Epithelial cell of prostate (primary cell): ENCODE measurements around the gene LRRC53.

Source experiments
- DNase-seq: peaks from one replicate; pipeline ENCODE4 v3.0.0-alpha.2; 2011; ENCODE audit warnings: low read depth, low spot score
- H3K27ac ChIP-seq: fragments of 450-650 bp; 2 replicates; pipeline ENCODE4 v1.5.1; 2017; ENCODE audit warnings: mild to moderate bottlenecking

LRRC53 gene

DNA sequence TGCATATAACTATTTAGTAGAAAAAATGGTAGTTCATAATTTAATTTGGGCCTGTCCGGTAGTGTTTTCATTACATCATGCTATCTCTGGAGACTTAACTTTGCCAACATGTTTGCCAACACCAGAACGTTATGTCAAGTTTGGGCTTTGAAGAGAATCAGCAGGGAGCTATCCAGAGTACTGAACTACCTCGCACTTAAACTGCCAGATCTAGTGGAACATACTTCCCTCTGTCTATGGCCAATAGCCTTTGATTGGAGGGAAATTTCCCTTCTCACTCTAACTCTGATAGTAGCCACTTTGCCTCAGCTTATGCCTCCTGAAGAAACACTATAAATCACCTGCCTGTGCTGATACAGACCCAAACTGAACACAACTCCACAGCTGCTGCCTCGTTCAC lies 10.0 kb downstream of the LRRC53 start:
- DNase-seq, result no peak
- H3K27ac ChIP-seq, result no peak overlapping the region

DNA sequence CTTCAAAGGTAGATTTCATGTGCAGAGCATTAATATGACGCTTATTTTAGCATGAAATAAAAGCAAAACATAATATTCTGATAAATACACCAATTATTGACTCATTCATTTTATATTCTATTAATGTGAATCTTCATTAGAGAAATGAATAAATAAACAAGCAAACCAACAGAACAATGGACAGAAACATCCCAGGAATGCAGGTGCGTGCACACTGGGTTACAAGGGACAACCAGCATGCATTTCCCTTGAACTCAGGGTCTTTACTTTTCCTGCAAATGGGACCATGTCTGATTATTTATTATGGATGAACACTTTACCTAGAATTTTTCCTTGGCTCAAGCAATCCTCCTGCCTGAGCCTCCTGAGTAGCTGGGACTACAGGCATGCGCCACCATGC lies 13.5 kb downstream of the LRRC53 start:
- H3K27ac ChIP-seq, result no peak overlapping the region
- DNase-seq, result no peak

DNA sequence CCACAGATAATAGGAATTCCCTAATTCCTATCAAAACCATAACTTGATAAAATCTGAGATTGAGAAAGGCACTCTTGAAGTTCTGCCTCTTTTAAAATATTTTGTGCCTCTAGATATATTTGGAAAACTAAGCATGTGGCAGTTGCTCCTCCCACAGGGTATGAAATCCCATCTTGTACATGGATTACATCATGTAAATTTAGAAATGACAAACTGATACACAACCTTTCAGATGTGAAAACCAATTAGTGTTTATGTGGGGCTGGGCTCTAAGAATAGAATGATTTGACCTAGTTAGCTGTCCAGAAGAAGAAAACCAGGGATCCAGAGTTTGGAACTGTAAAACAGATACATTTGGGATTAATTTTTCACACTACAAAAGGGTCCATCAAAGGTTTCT lies 15.7 kb downstream of the LRRC53 start:
- no peak overlapping the region for H3K27ac ChIP-seq
- DNase-seq, result no peak

DNA sequence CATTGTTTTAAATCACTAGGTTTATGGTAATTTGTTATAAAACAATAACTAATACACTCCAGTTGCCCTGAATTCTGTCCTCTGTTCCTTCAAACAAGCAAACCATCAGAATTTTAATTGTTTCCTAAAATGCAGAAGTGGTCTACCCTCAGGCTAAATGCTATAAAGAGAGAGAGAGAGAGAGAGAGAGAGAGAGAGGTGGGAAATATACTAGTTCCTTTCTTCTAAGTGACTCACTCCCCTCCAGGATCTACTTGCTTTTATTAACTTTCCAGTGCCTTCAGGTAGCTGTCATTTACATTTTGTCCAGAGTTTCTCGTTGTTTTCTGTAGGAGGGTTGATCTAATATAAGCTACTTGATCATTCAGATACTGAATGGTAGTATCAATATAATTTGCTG lies 26.4 kb downstream of the LRRC53 start:
- DNase-seq, result no peak
- no peak overlapping the region for H3K27ac ChIP-seq

DNA sequence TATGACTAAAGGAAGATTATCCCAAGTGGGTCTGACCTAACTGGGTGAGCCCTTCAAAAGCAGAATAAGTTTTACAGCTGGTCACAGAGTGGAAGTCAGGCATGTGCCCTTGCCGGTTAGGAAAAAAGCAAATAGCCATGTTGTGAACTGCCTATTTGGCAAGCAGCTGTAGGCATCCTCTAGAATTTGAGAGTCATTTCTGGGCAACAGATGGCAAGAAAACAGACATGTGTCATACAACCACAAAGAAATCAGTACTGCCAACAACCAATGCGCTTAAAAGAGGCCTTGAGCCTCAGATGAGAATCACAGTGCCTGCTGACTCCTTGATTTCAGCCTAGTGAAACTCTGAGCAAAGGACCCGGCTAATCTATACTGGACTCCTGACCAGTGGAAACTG lies 26.8 kb downstream of the LRRC53 start:
- H3K27ac ChIP-seq, result no peak overlapping the region
- DNase-seq, result no peak

DNA sequence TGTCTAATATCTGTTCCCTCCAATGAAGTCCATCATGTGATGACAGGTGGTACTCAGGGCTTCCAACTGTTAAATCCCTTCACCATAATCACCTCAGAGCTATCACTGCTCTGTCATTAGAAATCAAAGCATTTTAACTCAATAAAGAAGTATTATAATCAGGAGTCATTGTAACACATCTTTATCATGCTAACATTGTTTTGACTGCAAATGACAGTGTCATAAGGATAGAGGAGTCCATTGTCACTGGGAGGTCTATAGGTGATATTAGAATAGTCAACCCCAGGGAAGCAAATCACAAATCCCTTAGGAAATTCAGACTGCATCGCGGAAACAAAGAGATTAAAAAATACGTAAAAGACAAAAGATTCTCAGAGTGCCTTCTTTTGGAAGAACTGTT lies 30.8 kb downstream of the LRRC53 start:
- H3K27ac ChIP-seq, result no peak overlapping the region
- no peak for DNase-seq

DNA sequence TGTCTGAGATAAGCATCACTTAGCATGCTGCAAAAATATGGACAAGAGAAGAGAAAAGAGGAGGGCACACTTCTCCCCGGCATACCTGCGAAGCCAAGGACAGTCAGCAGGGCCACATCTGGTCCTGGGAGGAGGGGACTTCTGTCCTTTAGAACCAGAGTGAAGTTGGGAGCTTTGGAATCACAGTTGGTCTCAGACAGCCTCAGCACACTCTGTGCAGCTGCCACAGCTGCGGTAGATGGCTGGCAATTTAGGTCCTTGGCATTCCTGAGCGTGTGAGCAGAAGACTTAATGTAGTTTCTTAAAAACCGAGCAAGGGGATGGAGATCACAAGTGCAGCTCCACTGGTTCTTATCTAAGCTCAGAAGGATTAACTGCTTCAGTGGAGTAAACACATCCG lies 32.3 kb downstream of the LRRC53 start:
- no peak for DNase-seq
- no peak overlapping the region for H3K27ac ChIP-seq

DNA sequence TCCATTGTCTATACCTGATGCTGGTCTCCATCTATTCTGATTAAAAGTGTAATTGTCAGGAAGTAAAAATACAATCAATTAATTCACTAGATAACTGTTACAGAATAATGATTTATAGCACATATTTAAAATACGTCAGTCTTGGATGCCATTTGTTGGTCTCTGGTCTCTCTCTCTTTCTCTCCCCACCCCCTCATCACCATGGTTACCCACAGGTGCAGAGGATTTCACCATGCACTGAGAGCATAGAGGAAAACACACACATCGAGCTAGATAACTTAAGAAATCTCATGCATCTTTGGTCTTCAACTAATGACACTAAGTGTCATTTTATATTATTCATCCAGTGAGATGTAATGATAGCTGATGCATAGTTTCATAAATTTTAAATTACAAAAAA lies 33.4 kb downstream of the LRRC53 start:
- no peak for DNase-seq
- no peak overlapping the region for H3K27ac ChIP-seq

DNA sequence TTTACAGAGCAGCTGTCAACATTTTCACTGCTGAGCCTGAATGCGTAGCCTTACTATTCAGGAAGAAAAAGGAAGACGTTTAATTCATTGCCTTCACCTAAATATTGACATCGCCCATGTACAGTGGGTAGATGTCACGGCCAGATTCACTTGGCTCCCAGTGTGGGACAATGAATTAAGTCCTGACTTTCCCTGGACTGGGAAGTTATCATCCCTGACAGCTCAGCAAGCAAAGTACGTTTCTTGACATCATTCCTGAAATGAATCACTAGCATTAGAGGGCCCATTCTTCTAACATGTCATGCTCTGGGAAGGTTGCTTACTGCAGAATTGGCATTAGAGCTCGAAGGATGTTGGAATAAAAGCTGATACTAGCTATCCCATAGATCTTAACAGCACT lies 37.8 kb downstream of the LRRC53 start:
- no peak overlapping the region for H3K27ac ChIP-seq
- DNase-seq, result no peak

DNA sequence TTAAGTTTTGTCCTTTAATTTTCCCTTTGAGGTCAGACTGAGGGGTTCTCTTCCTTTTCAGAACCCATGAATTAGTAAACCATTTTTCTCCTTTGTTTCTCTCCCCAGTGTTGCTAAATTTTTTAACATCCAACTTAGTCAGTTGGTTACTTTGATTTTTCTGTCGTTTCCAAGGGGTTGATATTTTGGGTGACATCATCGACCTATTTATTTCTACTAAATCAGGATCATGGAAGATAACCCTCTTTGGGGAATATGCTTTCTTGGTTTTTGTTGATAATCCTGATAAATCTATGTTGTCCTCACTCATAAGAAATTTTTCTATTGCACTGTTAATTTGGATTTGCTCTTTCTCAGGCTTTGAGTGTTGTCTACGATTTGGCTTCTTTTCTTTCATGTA lies 40.9 kb downstream of the LRRC53 start:
- no peak for DNase-seq
- H3K27ac ChIP-seq, result no peak overlapping the region

DNA sequence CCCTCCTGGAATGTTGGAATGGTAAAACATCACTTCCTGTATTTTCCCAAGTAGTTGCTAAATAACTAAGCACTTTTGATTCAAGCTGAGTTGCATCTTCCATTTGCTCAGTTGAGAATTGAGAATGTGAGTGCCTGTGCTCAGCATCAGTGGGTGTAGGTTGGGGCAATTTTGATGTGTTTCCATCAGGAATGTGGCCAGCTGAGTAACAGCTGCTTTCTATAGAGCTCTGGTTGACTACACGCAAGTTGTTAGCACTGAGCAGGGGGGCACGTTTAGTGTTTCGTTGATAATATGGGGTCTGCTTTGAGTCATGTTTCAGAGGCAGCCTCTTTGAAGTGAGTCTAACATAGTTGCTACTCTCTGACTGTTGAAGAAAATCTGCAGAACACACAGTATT lies 41.5 kb downstream of the LRRC53 start:
- H3K27ac ChIP-seq, result no peak overlapping the region
- no peak for DNase-seq

DNA sequence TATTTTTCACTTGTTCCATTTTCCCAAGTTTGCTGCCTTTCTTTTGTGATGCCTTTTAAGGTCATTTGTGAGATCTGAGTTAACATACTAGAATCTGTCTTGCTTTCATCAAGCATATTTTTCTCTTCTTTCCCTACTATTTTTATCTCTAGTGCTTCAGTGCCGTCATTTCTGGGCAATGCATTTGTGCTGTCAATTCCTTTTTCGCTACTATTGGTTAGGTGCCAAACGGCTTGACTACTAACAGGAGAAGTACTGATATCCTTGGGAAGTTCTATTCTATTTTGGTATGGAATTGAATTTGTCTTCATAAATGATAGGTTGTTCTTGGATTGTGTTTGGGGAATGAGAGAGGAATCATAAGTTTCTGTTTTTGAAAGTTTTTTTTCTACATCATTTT lies 42.2 kb downstream of the LRRC53 start:
- no peak overlapping the region for H3K27ac ChIP-seq
- DNase-seq, result no peak

DNA sequence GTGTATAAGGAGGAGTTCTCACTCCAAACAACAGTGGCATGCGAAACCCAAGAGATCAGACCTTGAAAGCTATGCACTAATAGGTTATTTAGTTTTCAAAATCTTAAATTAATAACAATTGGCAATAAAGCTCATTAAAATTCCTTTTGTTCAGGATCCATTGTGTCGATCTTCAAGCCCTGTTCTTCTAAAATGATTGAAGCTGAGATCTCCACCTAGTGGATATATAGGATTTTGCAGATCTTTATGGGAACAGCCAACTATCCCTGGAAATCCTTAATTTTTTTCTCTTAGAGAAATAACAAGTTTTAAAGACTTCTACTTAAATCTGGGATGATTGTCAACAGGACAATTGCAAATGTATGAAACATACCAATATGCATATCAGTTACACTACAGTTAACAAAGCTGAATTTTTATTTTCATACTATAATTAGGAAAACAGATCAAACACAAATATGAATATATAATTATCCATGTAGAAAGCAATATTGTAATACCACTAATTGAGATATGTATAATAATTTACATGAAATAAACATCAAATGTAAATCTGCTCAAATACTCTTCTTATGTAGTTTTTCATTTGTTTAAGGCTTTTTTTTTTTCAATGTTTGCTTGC lies 43.3 kb downstream of the LRRC53 start:
- DNase-seq, result no peak
- H3K27ac ChIP-seq, result no peak overlapping the region

DNA sequence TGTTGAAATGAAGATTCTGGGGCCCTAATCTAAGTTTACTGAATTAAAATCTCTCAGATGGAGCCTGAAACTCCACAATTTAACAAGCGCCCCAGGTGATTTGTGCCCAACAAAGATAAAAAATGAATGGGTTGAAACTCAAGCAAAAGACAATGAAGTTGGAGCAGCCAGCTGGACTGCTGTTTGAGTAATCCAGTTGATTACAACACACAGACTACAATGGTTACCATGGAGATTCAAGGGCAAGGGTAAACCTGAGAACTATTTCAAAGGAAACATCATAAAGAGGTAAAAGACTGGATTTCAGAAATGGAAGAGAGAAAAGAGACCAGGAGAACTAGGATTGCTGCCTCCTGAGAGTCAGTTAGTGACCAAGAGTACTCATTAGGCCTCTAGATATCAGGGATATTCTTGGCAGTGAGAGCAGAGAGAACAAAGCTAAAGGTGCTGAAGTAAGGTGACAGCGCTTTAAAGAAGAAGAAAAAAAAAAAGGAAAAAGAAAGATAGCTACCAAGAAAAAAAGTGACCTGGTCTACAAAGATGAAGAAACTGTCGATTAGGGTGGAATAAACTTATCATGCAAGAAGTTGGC lies 44.5 kb downstream of the LRRC53 start:
- DNase-seq, result no peak
- H3K27ac ChIP-seq, result no peak overlapping the region

DNA sequence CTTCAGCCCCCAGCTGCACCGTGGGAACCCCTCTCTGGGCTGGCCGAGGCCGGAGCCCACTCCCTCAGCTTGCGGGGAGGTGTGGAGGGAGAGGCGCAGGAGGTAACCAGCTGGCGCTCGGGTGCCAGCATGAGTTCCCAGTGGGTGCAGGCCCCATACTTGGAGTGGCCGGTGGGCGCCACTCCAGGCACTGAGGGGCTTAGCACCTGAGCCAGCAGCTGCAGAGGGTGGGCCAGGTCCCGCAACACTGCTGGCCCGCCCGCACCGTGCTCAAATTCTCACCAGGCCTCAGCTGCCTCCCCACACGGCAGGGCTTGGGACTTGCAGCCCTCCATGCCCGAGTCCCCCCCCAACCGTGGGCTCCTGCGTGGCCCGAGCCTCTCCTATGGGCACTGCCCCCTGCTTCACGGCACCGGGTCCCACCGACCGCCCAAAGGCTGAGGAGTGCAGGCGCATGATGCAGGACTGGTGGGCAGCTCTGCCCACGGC lies 47.2 kb downstream of the LRRC53 start:
- no peak for DNase-seq
- H3K27ac ChIP-seq, result no peak overlapping the region

DNA sequence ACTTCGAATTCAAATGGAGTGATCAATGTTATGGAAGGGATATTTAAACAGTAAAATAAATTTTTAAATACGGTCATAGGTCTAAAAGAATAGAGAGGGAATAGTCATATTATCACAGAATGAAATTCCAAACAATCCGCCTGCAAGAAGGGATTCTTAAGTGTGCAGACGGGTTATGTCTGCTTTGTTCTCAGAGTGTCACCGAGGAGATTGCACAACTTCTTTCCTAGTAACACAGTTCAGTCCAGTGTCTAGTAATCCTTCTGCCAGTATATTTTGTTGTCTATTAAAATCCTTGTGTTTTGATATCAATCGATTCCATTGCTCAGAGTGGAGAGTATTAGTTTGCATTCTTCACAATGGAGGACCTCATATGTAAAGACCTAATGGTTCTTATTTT lies 48.4 kb downstream of the LRRC53 start:
- no peak overlapping the region for H3K27ac ChIP-seq
- no peak for DNase-seq

DNA sequence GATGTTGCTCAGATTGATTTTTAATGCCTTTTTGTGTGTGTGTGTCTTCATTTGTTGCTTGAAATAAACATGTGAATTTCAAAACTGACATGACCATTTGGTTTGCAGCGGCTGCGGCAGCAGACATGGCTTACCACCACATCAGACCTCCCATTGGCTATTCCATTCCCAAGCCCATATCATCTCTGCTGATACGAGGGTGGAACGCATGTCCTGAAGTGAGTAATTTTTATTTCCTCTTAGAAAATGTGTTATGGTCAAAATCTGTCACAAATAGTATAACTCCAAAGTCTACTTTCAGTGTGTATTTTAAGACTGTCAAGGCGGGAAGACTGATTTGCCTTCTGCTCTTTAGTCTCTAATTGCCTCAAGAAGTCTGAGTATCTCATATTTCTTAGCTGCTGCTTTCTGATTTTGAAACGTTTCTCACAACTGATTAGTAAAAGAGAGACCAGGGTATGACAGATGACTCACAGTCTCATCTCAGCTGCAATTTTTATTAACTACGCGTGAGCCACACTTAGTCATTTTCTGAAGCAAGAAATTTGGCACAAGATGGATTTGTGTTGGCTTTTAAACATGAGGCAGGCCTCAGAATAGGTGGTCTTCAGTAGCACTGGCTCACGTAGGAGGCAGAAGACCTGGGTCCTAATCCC lies 49.0 kb downstream of the LRRC53 start:
- no peak for DNase-seq
- H3K27ac ChIP-seq, result no peak overlapping the region

DNA sequence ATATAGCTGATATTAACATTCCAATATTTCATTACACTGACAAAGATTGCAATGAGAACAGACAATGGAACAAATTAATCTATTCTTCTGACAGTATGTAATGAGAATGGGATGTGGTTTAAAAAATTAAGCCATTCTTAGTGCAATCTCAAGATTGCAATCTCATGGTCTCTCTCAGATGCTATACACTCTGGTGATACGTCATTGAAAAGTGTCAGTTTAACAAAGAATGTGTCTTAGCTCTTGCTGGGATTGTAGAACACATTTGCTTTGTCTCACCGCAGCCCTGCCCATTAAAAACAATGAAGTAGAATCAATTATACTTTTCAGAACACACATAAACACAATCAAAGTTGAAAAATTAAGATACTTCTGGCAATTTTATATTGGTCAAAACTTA lies 55.2 kb downstream of the LRRC53 start:
- H3K27ac ChIP-seq, result no peak overlapping the region
- DNase-seq, result no peak

DNA sequence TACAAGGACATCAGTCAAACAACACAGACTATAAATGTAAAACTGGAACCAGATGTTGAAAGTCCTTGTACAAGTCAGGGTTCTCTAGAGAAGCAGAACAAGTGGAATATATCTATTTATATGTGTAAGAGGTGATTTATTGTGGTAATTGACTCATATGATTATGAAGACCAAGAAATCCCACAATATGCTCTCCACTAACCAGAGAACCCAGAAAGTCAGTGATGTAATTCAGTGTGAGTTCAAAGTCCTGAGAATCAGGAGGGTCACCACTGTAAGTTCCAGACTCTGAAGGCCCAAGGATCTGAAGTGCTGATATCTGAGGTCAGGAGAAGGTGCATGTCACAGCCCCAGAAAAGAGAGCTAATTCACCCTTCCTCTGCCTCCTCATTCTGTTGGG lies 57.0 kb downstream of the LRRC53 start:
- DNase-seq, result no peak
- no peak overlapping the region for H3K27ac ChIP-seq

DNA sequence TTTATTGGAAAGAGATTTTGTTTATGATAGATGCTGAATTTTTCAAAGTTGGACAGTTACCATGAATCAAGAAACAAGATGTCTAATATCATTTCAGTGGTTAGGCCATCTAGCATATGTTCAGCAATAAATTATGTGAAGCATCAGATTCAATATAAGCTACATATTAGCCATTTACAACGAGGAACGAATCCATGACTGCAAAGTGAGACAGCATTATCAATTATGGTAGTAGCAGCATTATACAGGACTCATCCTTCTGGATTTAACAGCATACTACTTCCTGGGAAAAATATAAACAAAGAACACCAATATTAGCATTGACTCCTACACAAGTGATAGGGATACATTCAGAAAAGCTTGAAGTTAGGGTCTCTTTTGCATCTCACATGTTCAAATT lies 59.1 kb downstream of the LRRC53 start:
- DNase-seq, result no peak
- H3K27ac ChIP-seq, result no peak overlapping the region

DNA sequence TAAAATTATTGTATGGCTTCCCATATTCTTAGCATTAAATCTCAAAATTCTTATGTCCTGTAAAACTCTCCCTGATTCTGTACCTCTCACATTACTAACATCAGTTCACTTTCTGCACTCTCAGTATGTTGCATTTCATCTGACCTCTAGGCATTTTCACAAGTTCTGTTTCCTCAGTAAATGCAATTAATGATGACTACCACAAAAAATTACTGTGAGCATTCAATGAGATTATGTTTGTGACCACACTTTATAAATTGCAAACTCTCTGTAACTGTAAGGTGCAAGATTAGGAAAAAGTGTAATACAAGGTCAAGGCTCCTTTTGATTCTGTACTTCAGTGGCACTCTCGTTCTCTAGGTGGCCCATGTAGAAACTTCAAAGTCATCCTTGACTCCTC lies 60.4 kb downstream of the LRRC53 start:
- no peak for DNase-seq
- no peak overlapping the region for H3K27ac ChIP-seq

DNA sequence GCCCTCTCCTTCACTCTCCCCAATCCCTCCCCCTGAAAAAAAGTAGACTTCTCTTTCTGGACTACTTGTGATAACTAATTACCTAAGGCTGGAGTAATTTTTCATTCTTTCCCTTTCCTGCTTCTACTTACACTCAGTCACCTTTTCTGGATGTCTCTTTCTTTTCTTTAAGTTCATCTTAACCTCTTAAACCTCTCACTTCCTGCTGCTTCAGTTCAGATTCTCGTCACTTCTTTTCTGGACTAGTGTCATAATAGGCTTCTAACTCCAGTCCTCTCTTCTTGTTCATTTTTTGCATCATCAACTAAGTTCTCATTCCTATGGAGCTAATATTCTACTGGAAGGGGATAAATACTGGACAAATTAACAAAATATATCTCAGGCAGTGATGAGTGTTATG lies 75.4 kb downstream of the LRRC53 start:
- no peak for DNase-seq
- no peak overlapping the region for H3K27ac ChIP-seq
